BE2C (cell line): Measurements from ENCODE around the gene UTP14A.

Experiments used
- DNase-seq: peaks from one replicate; pipeline ENCODE4 v3.0.0-alpha.2; 2020
- H3K27me3 ChIP-seq: fragments of 250-450 bp; sonication (Bioruptor Pico); 2 replicates; pipeline ENCODE4 v1.5.1; 2020; ENCODE audit warnings: mild to moderate bottlenecking
- H3K36me3 ChIP-seq: fragments of 250-450 bp; sonication (Bioruptor Pico); 2 replicates; pipeline ENCODE4 v1.5.1; 2020; ENCODE audit warnings: mild to moderate bottlenecking
- H3K4me1 ChIP-seq: fragments of 250-450 bp; sonication (Bioruptor Pico); 2 replicates; pipeline ENCODE4 v1.5.1; 2020
- H3K4me3 ChIP-seq: 2 replicates; pipeline ENCODE4 v1.5.1; 2011; ENCODE audit warnings: low read depth, low read length
- H3K9me3 ChIP-seq: fragments of 250-450 bp; sonication (Bioruptor Pico); 2 replicates; pipeline ENCODE4 v1.5.1; 2020
- TF ChIP-seq, protein P1 (sequence below): IDR thresholded peaks from 2 replicates; pipeline ENCODE4 v1.5.1; 2012; ENCODE audit warnings: mild to moderate bottlenecking, low read depth, low read length

The UTP14A gene

DNA sequence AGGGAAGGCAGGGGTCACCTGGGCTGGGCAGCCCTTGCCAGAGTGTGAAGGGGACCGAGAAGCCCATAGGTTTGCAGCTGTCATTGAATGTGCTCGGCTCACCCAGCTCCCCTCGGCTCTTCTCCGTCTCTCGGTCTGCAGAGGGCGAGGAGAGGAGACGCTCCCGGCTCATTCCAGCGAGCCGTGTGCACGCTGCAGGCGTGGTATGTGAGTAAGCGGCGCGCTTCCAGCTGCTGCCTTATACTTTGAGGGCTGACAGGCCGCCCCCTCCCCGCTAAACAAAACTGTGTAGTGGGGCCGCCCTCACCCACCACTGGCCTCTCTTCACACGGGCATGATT lies 53.5 kb downstream of the UTP14A start:
- Histone ChIP-seq H3K4me3 (no peak overlapping the region), H3K27me3 (no peaks in the 10 kb centered on the region), H3K36me3 (no peaks in the 10 kb centered on the region), H3K9me3 (no peaks in the 10 kb centered on the region), H3K4me1 (no peaks in the 10 kb centered on the region; the same call in 1 of the 2 replicates)
- TF ChIP-seq, protein P1, sequence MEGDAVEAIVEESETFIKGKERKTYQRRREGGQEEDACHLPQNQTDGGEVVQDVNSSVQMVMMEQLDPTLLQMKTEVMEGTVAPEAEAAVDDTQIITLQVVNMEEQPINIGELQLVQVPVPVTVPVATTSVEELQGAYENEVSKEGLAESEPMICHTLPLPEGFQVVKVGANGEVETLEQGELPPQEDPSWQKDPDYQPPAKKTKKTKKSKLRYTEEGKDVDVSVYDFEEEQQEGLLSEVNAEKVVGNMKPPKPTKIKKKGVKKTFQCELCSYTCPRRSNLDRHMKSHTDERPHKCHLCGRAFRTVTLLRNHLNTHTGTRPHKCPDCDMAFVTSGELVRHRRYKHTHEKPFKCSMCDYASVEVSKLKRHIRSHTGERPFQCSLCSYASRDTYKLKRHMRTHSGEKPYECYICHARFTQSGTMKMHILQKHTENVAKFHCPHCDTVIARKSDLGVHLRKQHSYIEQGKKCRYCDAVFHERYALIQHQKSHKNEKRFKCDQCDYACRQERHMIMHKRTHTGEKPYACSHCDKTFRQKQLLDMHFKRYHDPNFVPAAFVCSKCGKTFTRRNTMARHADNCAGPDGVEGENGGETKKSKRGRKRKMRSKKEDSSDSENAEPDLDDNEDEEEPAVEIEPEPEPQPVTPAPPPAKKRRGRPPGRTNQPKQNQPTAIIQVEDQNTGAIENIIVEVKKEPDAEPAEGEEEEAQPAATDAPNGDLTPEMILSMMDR: no peak
- DNase-seq: no peak

GRCh38 chrX:129961180-129962083 lies 55.5 kb downstream of the UTP14A start:
- peak; percentile 51 for DNase-seq
- H3K9me3 ChIP-seq: no peaks in the 10 kb centered on the region
- TF ChIP-seq, protein P1: no peak
- peak overlapping the region; percentile 53 for H3K4me3 ChIP-seq
- H3K36me3 ChIP-seq: no peaks in the 10 kb centered on the region
- H3K4me1 ChIP-seq: no peaks in the 10 kb centered on the region; the same call in 1 of the 2 replicates
- no peaks in the 10 kb centered on the region for H3K27me3 ChIP-seq

DNA sequence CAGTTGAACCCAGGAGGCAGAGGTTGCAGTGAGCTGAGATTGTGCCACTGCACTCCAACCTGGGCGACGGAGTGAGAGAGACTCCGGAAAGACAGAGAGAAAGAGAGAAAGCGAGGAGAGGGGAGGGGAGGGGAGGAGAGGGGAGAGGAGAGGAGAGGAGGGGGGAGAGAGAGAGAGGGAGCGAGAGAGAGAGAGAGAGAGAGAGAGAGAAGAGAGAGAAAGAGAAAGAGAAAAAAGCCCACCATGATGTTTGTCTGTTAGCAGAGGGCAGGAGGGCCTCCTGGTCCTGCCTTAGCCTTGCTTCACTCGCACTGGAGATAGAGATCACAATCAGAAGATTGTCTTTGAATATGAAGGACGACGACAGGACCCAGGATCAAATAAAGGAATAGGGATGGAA lies 57.8 kb downstream of the UTP14A start:
- Histone ChIP-seq H3K36me3 (no peaks in the 10 kb centered on the region), H3K4me3 (no peak overlapping the region), H3K9me3 (no peaks in the 10 kb centered on the region), H3K27me3 (no peaks in the 10 kb centered on the region), H3K4me1 (no peaks in the 10 kb centered on the region; the same call in 1 of the 2 replicates)
- no peak for DNase-seq
- TF ChIP-seq, protein P1: no peak

- no peak overlapping the region for H3K4me3 ChIP-seq
- DNase-seq: no peak
- H3K9me3 ChIP-seq: no peaks in the 10 kb centered on the region
- TF ChIP-seq, protein P1: no peak
- no peaks in the 10 kb centered on the region for H3K27me3 ChIP-seq
- no peaks in the 10 kb centered on the region for H3K36me3 ChIP-seq
- no peaks in the 10 kb centered on the region; the same call in 1 of the 2 replicates for H3K4me1 ChIP-seq
Measured at GRCh38 chrX:129965166-129965565, 59.2 kb downstream of the UTP14A start.

DNA sequence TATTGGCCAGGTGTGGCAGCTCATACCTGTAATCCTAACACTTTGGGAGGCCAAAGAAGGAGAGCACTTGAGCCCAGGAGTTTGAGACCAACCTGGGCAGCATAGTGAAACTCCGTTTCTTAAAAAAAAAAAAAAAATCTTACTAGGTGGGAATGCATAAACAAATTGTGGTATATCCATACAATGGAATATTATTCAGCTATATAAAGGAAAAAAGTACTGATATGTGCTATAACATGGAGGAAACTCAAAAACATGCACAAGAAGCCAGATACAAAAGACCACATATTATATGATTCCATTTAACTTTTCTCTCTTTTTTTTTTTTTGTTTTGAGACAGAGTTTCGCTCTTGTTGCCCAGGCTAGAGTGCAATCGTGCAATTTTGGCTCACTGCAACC lies 63.0 kb downstream of the UTP14A start:
- no peaks in the 10 kb centered on the region for H3K36me3 ChIP-seq

More for the DNA sequence above, 63.0 kb downstream of the UTP14A start:
- Histone ChIP-seq H3K4me1 (no peaks in the 10 kb centered on the region), H3K27me3 (no peaks in the 10 kb centered on the region), H3K9me3 (no peaks in the 10 kb centered on the region), H3K4me3 (no peak overlapping the region)
- TF ChIP-seq, protein P1: no peak
- DNase-seq: no peak
